Measurements from ENCODE around the gene REP15. TPM values are rescaled to one million over a fixed set of nuclear protein-coding genes. Genes with fewer than 3 reads are reported as not detected.
"Not testable (repeated sequence)": the region's sequence is repeated elsewhere in the genome, so short reads cannot be mapped to it uniquely, and the experiment has no call there.

The REP15 gene
- total and polyA plus RNA-seq, 2 of the 4 experiments (the other 2 are of a cell fraction): 0.48 to 2.2 TPM

GRCh38 chr12:27734321-27734720 lies 38.1 kb downstream of the REP15 start:
- ATAC-seq (ENCODE audit: low read depth); H4K8ac ChIP-seq (ENCODE audit: low read depth in 2 of 2, low read length in 2 of 2); H3K18ac ChIP-seq (ENCODE audit: low read depth, low read length); dilution Hi-C loops (cut with HindIII; ENCODE audit: low sequenced_read_pairs, unreplicated experiment); H2BK20ac ChIP-seq (ENCODE audit: low read depth, low read length); H3K27me3 ChIP-seq (ENCODE audit: control insufficient read depth, insufficient read depth, low read length); H3K23ac ChIP-seq (ENCODE audit: low read depth, low read length); H2BK120ac ChIP-seq (ENCODE audit: low read depth, low read length); H4K91ac ChIP-seq (ENCODE audit: insufficient read depth, low read depth, low read length); H2AK5ac ChIP-seq (ENCODE audit: low read depth, low read length); H3K27ac ChIP-seq (ENCODE audit: insufficient read depth, low read length); BruUV-seq (replicated peaks); H3K56ac ChIP-seq (ENCODE audit: extremely low read depth, insufficient read depth, low read length); H4K5ac ChIP-seq (ENCODE audit: low read depth, low read length); H2BK15ac ChIP-seq (ENCODE audit: low read depth, low read length); H4K20me1 ChIP-seq (ENCODE audit: insufficient read depth, low read length); H2AK9ac ChIP-seq (replicated peaks; ENCODE audit: low read depth, low read length, poor library complexity); H3K4me1 ChIP-seq (ENCODE audit: control insufficient read depth, insufficient read depth, low read length); H2BK5ac ChIP-seq (ENCODE audit: low read depth, low read length, poor library complexity, severe bottlenecking); DNase-seq; H3K4me2 ChIP-seq (ENCODE audit: low read depth, low read length); H3K9me1 ChIP-seq (ENCODE audit: insufficient read depth, low read length); H3K4ac ChIP-seq (ENCODE audit: low read depth, low read length); H3K9me3 ChIP-seq (ENCODE audit: control insufficient read depth, insufficient read depth, low read length); H2AFZ ChIP-seq (replicated peaks; ENCODE audit: low read length, poor library complexity); H3K14ac ChIP-seq (replicated peaks; ENCODE audit: low read depth, low read length); H3K9ac ChIP-seq (ENCODE audit: low read depth, low read length); POLR2A ChIA-PET (ENCODE audit: unreplicated experiment); H3K4me3 ChIP-seq (ENCODE audit: insufficient read depth, low read depth, low read length): not testable (repeated sequence)
- Histone ChIP-seq H3K79me1 (ENCODE audit: low read depth in 1 of 2, low read length in 2 of 2) (peaks cover 0 to 11% of the 10 kb centered on the region in 2 experiments; a peak in 3 of 4 replicates), H3K36me3 (ENCODE audit: control insufficient read depth, insufficient read depth, low read length) (peaks cover 17% of the 10 kb centered on the region)
- WGBS, 2 experiments (ENCODE audit: extremely low coverage in 2 of 2, insufficient read length in 1 of 2): no CpG with 5 or more reads among the region's 9 CpGs
- in situ Hi-C loops (cut with MboI; ENCODE audit: low sequenced_read_pairs): loop anchor here (5.0 to 25.0 kb wide), 3 partner anchors 213 to 1253 kb away; no protein-coding TSS in a partner anchor
- CTCF ChIA-PET: interaction anchor here (1.0 to 2.1 kb wide), 3 partner anchors 87 to 206 kb away, joined by 5 to 11 read pairs (median 7); no protein-coding TSS in a partner anchor
- intact Hi-C loops (cut with micrococcal nuclease): loop anchor here (5.0 to 10.0 kb wide), 2 partner anchors 88 to 1260 kb away; no protein-coding TSS in a partner anchor

All from IMR-90 (cell line).